ENCODE measurements around the gene VDR. TPM values are rescaled to one million over a fixed set of nuclear protein-coding genes. Genes with fewer than 3 reads are reported as not detected.

Gene VDR
- total and polyA plus RNA-seq, 2 experiments from 2014 or later = not detected

- Histone ChIP-seq H3K27me3 (no peaks in the 10 kb centered on the region), H3K4me3 (no peak overlapping the region), H3K36me3 (no peaks in the 10 kb centered on the region), H3K9me3 (ENCODE audit: low read depth) (no peaks in the 10 kb centered on the region), H3K27ac (no peak overlapping the region), H3K4me1 (ENCODE audit: low read depth) (peaks cover 16% of the 10 kb centered on the region)
- DNase-seq (ENCODE audit: low read depth in 1 of 2, low spot score in 1 of 2) = no peak
- TF ChIP-seq CTCF (IDR thresholded peaks at IDR 0.05; ENCODE audit: low read depth, low read length) = no peak
Observed at GRCh38 chr12:47850153-47851084, 54.4 kb downstream of the VDR start.

GRCh38 chr12:47849261-47849660 is 55.5 kb downstream of the VDR start:
- Histone ChIP-seq H3K9me3 (ENCODE audit: low read depth) (no peaks in the 10 kb centered on the region), H3K27me3 (no peaks in the 10 kb centered on the region), H3K27ac (no peak overlapping the region), H3K4me1 (ENCODE audit: low read depth) (peaks cover 16% of the 10 kb centered on the region), H3K4me3 (no peak overlapping the region), H3K36me3 (no peaks in the 10 kb centered on the region)
- DNase-seq (ENCODE audit: low read depth in 1 of 2, low spot score in 1 of 2) = no peak
- no peak for TF ChIP-seq CTCF (IDR thresholded peaks at IDR 0.05; ENCODE audit: low read depth, low read length)

- H3K27ac ChIP-seq = no peak overlapping the region
- no peak for TF ChIP-seq CTCF (IDR thresholded peaks at IDR 0.05; ENCODE audit: low read depth, low read length)
- H3K9me3 ChIP-seq (ENCODE audit: low read depth) = no peaks in the 10 kb centered on the region
- H3K36me3 ChIP-seq = no peaks in the 10 kb centered on the region
- no peak overlapping the region for H3K4me3 ChIP-seq
- peaks cover 16% of the 10 kb centered on the region for H3K4me1 ChIP-seq (ENCODE audit: low read depth)
- no peak for DNase-seq (ENCODE audit: low read depth in 1 of 2, low spot score in 1 of 2)
- H3K27me3 ChIP-seq = no peaks in the 10 kb centered on the region
Observed at GRCh38 chr12:47848853-47849252, 55.9 kb downstream of the VDR start.

GRCh38 chr12:47846294-47846996 is 58.3 kb downstream of the VDR start:
- Histone ChIP-seq H3K4me1 (ENCODE audit: low read depth) (peaks cover 12% of the 10 kb centered on the region), H3K27me3 (no peaks in the 10 kb centered on the region), H3K36me3 (no peaks in the 10 kb centered on the region), H3K27ac (no peak overlapping the region), H3K9me3 (ENCODE audit: low read depth) (no peaks in the 10 kb centered on the region), H3K4me3 (no peak overlapping the region)
- no peak for TF ChIP-seq CTCF (IDR thresholded peaks at IDR 0.05; ENCODE audit: low read depth, low read length)
- DNase-seq (ENCODE audit: low read depth in 1 of 2, low spot score in 1 of 2) = no peak

GRCh38 chr12:47845081-47845480 is 59.7 kb downstream of the VDR start:
- Histone ChIP-seq H3K9me3 (ENCODE audit: low read depth) (no peaks in the 10 kb centered on the region), H3K27ac (no peak overlapping the region), H3K36me3 (no peaks in the 10 kb centered on the region), H3K27me3 (no peaks in the 10 kb centered on the region), H3K4me1 (ENCODE audit: low read depth) (peaks cover 10% of the 10 kb centered on the region), H3K4me3 (no peak overlapping the region)
- TF ChIP-seq CTCF (IDR thresholded peaks at IDR 0.05; ENCODE audit: low read depth, low read length) = no peak
- no peak for DNase-seq (ENCODE audit: low read depth in 1 of 2, low spot score in 1 of 2)
